HFF-Myc (cell line): Measurements from ENCODE around the gene CLMN.

ENCODE experiments used
- DNase-seq: peaks from one replicate; pipeline ENCODE4 v3.0.0-alpha.2; 2011; ENCODE audit warnings: low read depth; ENCODE audit errors: extremely low read depth
- H3K4me3 ChIP-seq: replicated peaks from 2 replicates; pipeline ENCODE4 v1.5.1; 2011; ENCODE audit warnings: low read depth, mild to moderate bottlenecking, control low read depth, low read length
- TF ChIP-seq, protein P1 (sequence below): IDR thresholded peaks from 2 replicates; pipeline ENCODE4 v1.5.1; 2012; ENCODE audit warnings: mild to moderate bottlenecking, low read depth, low read length, control low read depth; ENCODE audit errors: missing control alignments

CLMN gene

DNA sequence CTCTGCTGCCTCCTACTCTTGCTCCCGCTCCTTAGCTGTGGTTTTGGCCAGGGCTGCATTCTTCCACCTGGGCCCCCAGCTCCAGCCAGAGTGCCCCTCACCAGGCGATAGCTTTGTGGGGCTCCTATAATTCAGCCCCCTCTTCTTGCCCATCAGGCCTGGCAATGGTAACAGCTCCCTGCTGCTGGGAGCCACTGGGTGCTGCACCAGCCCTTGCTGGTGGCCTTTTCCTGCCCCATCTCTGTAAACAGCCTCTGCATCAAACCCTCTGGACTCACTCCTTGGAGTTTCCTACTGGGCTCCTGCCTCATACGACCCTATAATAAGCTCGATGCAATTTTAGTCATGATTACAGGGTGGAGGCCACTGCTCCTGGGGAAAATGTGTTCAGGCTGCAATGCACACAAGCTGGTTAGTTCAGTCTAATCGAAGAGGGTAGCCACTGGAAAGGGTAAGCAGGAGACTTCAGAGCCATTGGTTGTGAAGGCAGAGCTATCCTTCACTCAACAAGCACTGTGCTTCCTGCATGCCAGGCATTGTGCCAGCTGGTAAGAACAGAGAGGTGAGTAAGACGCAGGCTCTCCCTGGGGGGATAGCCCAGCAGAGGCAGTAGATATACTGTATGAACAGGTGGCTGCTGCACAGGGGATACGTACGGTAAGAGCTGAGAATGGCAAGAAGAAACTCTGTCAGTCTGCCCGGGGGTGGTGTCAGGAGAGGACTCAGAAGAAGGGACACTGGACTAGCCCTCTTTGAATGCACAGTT lies 24.7 kb downstream of the CLMN start:
- H3K4me3 ChIP-seq: no peak overlapping the region
- DNase-seq: no peak
- TF ChIP-seq, protein P1, sequence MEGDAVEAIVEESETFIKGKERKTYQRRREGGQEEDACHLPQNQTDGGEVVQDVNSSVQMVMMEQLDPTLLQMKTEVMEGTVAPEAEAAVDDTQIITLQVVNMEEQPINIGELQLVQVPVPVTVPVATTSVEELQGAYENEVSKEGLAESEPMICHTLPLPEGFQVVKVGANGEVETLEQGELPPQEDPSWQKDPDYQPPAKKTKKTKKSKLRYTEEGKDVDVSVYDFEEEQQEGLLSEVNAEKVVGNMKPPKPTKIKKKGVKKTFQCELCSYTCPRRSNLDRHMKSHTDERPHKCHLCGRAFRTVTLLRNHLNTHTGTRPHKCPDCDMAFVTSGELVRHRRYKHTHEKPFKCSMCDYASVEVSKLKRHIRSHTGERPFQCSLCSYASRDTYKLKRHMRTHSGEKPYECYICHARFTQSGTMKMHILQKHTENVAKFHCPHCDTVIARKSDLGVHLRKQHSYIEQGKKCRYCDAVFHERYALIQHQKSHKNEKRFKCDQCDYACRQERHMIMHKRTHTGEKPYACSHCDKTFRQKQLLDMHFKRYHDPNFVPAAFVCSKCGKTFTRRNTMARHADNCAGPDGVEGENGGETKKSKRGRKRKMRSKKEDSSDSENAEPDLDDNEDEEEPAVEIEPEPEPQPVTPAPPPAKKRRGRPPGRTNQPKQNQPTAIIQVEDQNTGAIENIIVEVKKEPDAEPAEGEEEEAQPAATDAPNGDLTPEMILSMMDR: no peak

DNA sequence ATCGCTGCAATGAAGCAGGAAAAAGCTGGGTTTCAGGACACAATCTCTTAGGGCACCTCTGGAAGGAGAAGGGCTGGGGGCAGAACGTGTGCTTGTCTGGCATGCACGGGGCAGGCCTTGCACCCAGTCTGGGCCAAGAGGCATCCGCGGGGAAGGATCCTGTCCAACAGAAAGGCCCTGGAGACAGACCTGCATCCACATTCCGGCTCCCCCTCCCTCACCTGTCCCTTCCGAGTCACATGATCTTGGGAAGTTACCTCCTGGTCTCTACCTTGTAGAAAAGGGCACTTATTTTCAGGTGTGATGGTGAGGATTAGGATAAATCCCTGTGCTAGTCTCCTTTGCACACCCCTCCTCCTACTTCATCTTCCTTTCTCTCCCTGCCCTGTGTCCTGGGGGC lies 25.4 kb downstream of the CLMN start:
- no peak overlapping the region for H3K4me3 ChIP-seq
- TF ChIP-seq, protein P1: no peak

DNA sequence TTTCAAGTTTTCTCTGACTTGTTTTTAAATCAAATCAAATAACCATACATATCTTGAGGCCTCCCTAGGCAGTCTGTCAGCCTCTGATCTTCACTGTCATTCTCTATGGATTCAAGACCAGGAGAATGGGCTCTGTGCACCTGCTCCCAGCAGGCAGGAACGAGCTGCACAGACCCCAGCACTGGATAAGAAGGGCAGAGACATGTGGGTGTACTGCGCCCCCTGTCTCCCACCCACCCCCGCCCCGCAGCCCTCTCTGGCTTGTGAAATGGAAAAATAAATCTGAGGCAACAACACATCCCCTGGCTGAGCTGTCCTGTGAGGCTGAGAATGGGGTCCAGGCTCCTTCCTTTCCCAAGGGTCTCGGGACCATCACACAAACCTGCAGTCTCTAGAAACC lies 26.3 kb downstream of the CLMN start:
- DNase-seq: no peak
- H3K4me3 ChIP-seq: no peak overlapping the region
- TF ChIP-seq, protein P1: no peak

More for the DNA sequence above, 25.4 kb downstream of the CLMN start:
- DNase-seq: no peak

DNA sequence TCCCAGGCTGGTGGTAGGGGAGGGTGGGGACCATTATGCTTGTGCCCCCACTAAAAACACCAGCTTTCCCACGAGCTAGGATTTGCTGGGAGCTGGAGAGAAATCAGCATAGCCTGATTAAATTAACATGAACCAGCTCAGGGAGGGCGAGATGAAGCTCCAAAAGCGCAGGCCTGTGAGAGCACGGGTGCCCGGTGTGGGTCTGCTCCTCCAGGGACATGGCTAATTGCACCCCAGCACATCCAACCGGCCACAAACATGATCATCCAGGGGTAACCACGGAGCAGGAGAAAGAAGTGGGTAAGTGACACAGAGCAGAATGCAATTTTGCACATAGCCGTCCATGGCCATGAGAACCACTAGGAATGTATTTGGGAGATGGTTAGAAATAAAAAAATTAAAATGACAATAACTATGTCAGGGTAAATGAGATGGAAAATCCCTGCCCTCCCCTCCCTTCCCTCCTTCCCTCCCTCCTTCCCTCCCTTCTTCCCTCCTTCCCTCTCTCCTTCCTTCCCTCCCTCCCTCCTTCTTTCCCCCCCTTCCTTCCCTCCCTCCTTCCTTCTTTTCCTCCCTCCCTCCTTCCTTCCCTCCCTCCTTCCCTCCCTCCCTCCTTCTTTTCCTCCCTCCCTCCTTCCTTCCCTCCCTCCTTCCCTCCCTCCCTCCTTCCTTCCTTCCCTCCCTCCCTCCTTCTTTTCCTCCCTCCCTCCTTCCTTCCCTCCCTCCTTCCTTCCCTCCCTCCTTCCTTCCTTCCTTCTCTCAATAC lies 26.9 kb downstream of the CLMN start:
- no peak overlapping the region for H3K4me3 ChIP-seq
- TF ChIP-seq, protein P1: no peak
- no peak for DNase-seq

DNA sequence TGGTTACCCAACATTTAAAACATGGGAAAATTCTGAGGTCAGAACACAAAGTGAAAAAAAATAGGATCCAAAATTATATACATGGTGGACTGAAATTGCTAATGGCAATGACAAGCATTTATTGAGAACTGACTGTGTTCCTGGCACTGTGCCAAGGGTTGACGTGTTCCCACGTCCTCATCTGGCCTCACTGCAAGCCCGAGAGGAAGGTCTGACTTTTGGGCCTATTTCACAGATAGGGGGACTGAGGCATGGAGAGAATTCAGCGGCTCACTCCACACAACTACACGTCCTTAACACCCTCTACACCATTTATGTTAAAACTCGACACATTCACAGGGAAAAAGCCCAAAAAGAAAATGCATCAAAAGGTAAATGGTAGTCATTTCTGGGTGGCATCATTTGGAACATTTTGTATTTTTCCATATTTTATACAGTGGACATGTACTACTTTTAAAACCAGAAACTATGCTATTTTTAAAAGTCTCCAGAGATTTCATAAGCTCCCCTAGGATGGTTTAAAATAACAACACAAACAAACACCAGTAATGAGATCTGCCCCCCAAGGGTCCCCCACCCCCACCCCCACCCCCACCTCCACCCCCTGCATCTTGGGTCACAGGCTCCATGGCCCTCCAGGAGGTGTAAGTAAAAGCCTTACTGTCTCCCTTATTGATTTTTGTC lies 27.7 kb downstream of the CLMN start:
- no peak overlapping the region for H3K4me3 ChIP-seq
- DNase-seq: peak; percentile 3
- TF ChIP-seq, protein P1: no peak

DNA sequence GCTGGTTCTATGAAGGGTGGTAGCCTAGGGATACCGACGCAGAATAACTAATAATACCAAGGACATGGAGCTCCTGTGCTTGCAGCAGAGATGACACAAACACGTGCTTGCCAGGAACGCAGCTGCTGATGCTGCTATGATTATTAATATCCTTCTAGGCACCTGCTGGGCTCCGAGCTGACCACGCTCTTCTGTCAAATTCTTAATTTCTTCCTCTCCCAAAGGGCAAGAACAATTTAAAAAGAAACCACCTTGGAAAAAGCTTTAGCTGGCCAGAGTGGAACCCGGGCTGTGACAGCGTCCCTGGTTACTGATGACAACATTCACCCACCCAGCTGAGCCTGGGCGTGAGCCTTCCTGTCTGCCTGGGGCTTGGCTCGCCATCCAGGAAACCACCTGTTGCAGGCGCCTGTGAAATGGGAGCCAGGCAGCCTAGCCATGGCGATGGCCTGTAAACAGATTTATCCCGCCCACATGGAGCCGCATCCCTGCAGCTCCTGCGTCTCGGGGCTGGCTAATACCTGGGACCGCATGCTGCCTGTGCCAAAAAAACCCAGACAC lies 28.8 kb downstream of the CLMN start:
- H3K4me3 ChIP-seq: no peak overlapping the region
- DNase-seq: no peak
- TF ChIP-seq, protein P1: no peak
